Measurements from ENCODE around the gene KANSL1L.

- TF ChIP-seq POLR2A (IDR thresholded peaks at IDR 0.05; ENCODE audit: extremely low read depth, insufficient read length) = no peak
- TF ChIP-seq, protein P1, sequence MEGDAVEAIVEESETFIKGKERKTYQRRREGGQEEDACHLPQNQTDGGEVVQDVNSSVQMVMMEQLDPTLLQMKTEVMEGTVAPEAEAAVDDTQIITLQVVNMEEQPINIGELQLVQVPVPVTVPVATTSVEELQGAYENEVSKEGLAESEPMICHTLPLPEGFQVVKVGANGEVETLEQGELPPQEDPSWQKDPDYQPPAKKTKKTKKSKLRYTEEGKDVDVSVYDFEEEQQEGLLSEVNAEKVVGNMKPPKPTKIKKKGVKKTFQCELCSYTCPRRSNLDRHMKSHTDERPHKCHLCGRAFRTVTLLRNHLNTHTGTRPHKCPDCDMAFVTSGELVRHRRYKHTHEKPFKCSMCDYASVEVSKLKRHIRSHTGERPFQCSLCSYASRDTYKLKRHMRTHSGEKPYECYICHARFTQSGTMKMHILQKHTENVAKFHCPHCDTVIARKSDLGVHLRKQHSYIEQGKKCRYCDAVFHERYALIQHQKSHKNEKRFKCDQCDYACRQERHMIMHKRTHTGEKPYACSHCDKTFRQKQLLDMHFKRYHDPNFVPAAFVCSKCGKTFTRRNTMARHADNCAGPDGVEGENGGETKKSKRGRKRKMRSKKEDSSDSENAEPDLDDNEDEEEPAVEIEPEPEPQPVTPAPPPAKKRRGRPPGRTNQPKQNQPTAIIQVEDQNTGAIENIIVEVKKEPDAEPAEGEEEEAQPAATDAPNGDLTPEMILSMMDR (IDR thresholded peaks at IDR 0.05; ENCODE audit: low read depth, low read length) = no peak
Observed at GRCh38 chr2:210072493-210072892, 98.7 kb downstream of the KANSL1L start.

All from NB4 (cell line).